ENCODE data around the gene ASB8. TPM values are rescaled to one million over a fixed set of nuclear protein-coding genes. Genes with fewer than 3 reads are reported as not detected.
"Not testable (repeated sequence)": the region's sequence is repeated elsewhere in the genome, so short reads cannot be mapped to it uniquely, and the experiment has no call there.

The ASB8 gene
- total and polyA plus RNA-seq, 7 donors: 49.3 to 477 (median 206) TPM

- TF ChIP-seq CTCF (IDR thresholded peaks at IDR 0.05): no peak
- Histone ChIP-seq H3K27ac (peak overlapping the region; percentile 88), H3K4me3 (no peak overlapping the region), H3K9me3 (no peaks in the 10 kb centered on the region), H3K4me1 (peaks cover 50% of the 10 kb centered on the region), H3K36me3 (ENCODE audit: insufficient read depth in 1 of 2, low read depth in 1 of 2) (peaks cover 0 to under 1% of the 10 kb centered on the region in 2 donors), H3K27me3 (ENCODE audit: insufficient read depth in 3 of 3, low read length in 2 of 3) (no peaks in the 10 kb centered on the region)
- no peak for ATAC-seq
- WGBS, 3 donors: 76 to 88% (median 77%) methylated on average over 5 of the region's 5 CpGs
- intact Hi-C loops (cut with DNase I): loop anchor here in 1 of 2 donors (5.0 kb wide), 1 partner anchor 53 kb away; the partner anchor contains the start of gene SENP1
- no peak for DNase-seq
Observed at GRCh38 chr12:48160046-48160445, 2.7 kb upstream of the ASB8 start.

DNA sequence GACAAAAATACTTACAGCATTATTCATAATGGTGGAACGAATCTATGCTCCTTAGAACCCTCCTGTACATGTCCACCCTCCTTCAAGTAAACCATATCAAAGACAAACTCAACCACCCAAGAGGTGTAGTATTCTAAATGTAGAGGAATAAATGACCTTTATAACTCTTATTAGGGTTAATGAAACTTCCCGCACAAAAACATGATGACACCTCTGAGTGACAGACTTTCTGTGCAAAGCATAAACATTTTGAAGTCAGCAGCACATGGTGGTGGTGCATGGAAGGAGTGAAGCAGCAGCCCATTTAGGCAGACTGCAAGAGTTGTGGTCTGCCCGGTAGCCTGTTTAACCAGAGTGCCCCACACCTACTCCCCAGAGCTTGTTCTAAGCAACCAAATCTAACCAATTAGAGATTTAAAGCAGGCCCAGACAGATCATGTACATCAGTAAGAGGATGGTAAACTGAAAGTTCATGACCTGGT, 615 bp upstream of the ASB8 start:
- Histone ChIP-seq H3K4me3 (peak overlapping the region; percentile 87), H3K4me1 (peaks cover 62% of the 10 kb centered on the region), H3K9me3 (no peaks in the 10 kb centered on the region), H3K27me3 (ENCODE audit: insufficient read depth in 3 of 3, low read length in 2 of 3) (no peaks in the 10 kb centered on the region), H3K36me3 (ENCODE audit: insufficient read depth in 1 of 2, low read depth in 1 of 2) (peaks cover 0 to 13% of the 10 kb centered on the region in 2 donors), H3K27ac (peak overlapping the region; percentile 97)
- 49 to 60% (median 56%) methylated on average over 3 of the region's 3 CpGs for WGBS, 3 donors
- ATAC-seq (no peak), DNase-seq (no peak)
- intact Hi-C loops (cut with DNase I): loop anchor here in 1 of 2 donors (2.0 kb wide), 1 partner anchor 31 kb away; no protein-coding TSS in a partner anchor
- TF ChIP-seq CTCF (IDR thresholded peaks at IDR 0.05): no peak

GRCh38 chr12:48156652-48157017, 680 bp downstream of the ASB8 start:
- intact Hi-C loops (cut with DNase I): loop anchor here in 1 of 2 donors (2.0 kb wide), 1 partner anchor 30 kb away; no protein-coding TSS in a partner anchor
- Histone ChIP-seq H3K36me3 (ENCODE audit: insufficient read depth in 1 of 2, low read depth in 1 of 2) (peaks cover 0 to 24% of the 10 kb centered on the region in 2 donors), H3K4me3 (peak overlapping the region; percentile 87), H3K27me3 (ENCODE audit: insufficient read depth in 3 of 3, low read length in 2 of 3) (no peaks in the 10 kb centered on the region), H3K4me1 (peaks cover 58% of the 10 kb centered on the region), H3K27ac (peak overlapping the region; percentile 97), H3K9me3 (no peaks in the 10 kb centered on the region)
- peak; percentile 1 to 6 (median 4) for ATAC-seq
- DNase-seq: peak in 1 of 2 donors; percentile 42
- TF ChIP-seq CTCF (IDR thresholded peaks at IDR 0.05): no peak
- WGBS, 3 donors: 5 to 12% (median 9%) methylated on average over 8 of the region's 8 CpGs

- intact Hi-C loops (cut with DNase I): loop anchor here in 1 of 2 donors (2.0 kb wide), 1 partner anchor 29 kb away; no protein-coding TSS in a partner anchor
- peak overlapping the region; percentile 87 for H3K4me3 ChIP-seq
- H3K27me3 ChIP-seq (ENCODE audit: insufficient read depth in 3 of 3, low read length in 2 of 3); ATAC-seq; H3K9me3 ChIP-seq: not testable (repeated sequence)
- H3K4me1 ChIP-seq: peaks cover 55% of the 10 kb centered on the region
- DNase-seq: peak in 1 of 2 donors; percentile 38
- H3K36me3 ChIP-seq (ENCODE audit: insufficient read depth in 1 of 2, low read depth in 1 of 2): peaks cover 2 to 33% of the 10 kb centered on the region in 2 donors
- 56 to 69% (median 62%) methylated on average over 5 of the region's 5 CpGs for WGBS, 3 donors
- peak overlapping the region; percentile 97 for H3K27ac ChIP-seq
Observed at GRCh38 chr12:48155786-48156185, 1.5 kb downstream of the ASB8 start.

- intact Hi-C loops (cut with DNase I): no loop called here
- WGBS, 3 donors: 36 to 63% (median 37%) methylated on average over 2 of the region's 2 CpGs
- ATAC-seq: peak; percentile 71 to 81 (median 76)
Observed at GRCh38 chr12:48151103-48151771, 6.1 kb downstream of the ASB8 start.

More at GRCh38 chr12:48151103-48151771, 6.1 kb downstream of the ASB8 start:
- H3K27ac ChIP-seq: peak overlapping the region; percentile 97
- H3K9me3 ChIP-seq: no peaks in the 10 kb centered on the region
- no peaks in the 10 kb centered on the region for H3K27me3 ChIP-seq (ENCODE audit: insufficient read depth in 3 of 3, low read length in 2 of 3)
- DNase-seq: peak in 1 of 2 donors; percentile 81
- peak overlapping the region; percentile 72 for H3K4me3 ChIP-seq
- H3K36me3 ChIP-seq (ENCODE audit: insufficient read depth in 1 of 2, low read depth in 1 of 2): peaks cover 7 to 77% of the 10 kb centered on the region in 2 donors
- peak; percentile 10 for TF ChIP-seq CTCF (IDR thresholded peaks at IDR 0.05)
- H3K4me1 ChIP-seq: peaks cover 40% of the 10 kb centered on the region
